HPDE6-E6E7 (cell line): ENCODE results near the gene CROCC2.

Source experiments
- DNase-seq: peaks from one replicate; pipeline ENCODE4 v3.0.0; 2011; ENCODE audit warnings: missing footprints; ENCODE audit errors: extremely low spot score

CROCC2 gene

GRCh38 chr2:240921311-240921994 is 15.3 kb downstream of the CROCC2 start:
- DNase-seq = peak; percentile 79

DNA sequence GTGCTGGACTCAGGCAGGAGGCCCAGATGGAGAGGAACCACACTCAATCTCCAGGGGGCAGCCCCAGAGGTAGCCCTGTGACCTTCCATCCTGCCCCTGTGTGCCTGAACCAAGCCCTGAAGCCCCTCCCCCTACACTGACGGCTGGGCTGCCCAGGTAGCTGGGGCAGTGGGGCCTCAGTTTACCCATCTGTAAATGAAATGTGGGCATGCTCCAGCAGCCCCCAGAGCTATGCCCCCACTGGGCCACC is 15.8 kb downstream of the CROCC2 start:
- DNase-seq = no peak

- DNase-seq = no peak
These were observed 16.3 kb downstream of the CROCC2 start for GRCh38 chr2:240922245-240922981.

DNA sequence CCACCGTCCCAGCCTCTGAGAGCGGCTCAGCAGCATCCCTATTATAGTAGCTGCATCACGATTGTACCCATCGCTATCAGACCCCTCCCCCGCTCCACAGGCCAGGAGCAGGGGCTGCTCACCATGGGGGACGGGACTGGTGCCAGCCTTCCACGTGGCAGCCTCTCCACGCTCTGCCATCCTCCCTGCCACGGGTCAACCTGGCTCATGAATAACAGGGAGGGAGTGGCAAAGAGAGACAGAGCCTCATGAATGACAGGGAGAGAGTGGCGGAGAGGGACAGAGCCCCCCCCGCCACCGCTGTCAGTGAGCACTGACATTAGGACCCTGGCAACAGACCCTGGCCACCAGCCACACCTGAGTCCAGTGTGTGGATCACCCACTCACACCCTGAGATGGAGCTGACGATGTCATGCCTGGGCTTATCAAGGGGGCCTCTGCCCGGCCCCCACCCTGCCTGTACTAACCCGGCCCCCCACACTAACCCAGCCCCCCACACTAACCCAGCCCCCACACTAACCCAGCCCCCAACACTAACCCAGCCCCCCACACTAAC is 16.9 kb downstream of the CROCC2 start:
- DNase-seq = no peak

GRCh38 chr2:240925191-240925567 is 19.0 kb downstream of the CROCC2 start:
- no peak for DNase-seq

DNA sequence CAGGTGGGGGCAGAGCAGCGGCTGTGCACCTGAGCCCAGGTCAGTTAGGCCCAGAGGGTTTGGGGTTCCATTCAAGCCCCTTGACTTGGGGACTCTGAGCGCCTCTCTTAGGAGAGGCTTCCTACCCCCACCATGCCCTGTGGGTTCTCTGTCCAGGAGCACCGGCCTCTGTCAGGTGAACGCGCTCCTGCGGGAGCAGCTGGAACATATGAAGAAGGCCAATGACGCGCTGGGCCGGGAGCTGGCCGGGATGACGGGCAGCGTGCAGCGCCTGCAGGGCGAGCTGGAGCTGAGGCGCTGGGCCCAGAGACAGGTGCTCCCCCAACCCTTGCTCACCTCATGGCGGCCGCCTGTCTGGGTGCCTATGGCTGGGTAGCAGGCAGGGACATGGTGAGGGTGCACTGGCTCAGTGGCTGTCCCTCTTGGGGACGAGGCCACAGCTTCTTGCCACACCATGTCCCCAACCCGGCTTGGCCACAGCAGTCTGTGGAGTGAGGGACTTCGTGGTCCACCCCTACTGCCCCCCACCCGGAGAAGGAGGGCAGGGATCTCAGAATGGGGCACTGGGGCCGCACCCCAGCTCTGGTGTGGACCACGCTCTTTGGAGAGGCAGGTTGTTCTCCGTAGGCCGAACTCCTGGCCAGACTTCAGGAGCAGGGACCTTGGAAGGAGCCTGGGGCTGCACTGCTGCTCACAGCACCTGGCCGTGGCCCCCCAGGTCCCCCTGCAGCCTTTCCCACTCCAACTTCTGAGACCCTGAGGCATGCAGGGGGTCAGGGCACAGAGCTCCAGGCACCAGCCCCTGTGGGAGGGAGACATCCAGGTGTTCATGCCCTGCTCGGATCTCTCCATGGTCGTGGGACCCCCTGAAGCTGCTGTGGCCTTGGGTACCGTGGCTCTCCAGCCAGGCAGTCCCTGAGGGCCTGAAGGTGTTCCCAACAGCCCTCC is 19.7 kb downstream of the CROCC2 start:
- DNase-seq = no peak

- peak; percentile 49 for DNase-seq
These were observed 20.6 kb downstream of the CROCC2 start for GRCh38 chr2:240926516-240927389.

DNA sequence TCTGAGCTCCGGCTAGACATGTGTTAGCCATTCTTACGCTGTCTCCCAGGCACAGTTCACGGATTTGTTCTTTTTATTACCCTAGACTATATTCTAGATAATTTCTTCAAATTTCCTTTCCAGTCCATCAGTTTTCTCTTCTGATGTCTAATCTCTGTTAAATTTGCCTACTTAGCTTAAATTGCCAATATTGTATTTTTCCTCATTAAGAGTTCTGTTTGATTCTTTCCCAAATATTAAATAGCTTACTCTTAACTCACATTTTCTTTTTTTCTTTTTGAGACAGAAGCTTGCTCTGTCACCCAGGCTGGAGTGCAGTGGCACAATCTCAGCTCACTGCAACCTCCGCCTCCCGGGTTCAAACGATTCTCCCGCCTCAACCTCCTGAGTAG is 21.2 kb downstream of the CROCC2 start:
- no peak for DNase-seq

DNA sequence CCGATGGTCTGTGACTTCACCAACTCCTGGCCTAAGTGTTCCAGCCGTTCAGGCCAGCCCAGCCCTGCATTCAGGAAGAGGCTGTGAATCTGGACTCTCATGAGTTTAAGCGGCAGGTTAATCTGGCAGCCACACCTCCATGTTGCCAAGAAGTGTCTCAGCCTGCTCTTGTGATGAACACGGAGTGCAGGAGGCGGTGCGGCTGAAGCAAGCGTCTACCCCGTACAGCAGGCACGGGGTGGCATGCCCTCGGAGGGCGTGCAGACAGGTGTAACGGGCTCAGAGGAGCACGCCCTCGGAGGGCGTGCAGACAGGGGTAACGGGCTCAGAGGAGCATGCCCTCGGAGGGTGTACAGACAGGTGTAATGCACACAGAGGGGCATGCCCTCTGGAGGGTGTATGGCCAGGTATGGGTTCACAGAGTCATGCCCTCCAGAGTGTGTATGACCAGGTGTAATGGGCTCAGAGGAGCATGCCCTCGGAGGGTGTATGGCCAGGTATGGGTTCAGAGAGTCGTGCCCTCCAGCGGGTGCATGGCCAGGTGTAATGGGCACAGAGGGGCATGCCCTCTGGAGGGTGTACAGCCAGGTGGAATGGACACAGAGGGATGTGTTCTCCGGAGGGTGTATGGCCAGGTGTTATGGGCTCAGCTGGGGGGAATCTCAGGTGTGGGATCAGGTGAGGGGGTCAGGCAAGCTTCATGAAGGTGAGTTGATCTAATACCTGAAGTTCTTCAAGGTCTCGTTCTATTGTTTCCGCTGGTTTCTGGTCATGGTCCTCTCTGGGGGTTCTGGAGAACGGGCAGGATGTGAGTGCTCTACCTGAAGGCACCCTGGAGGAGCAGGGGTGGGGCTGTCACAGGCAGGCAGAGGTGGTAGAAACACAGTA is 22.6 kb downstream of the CROCC2 start:
- DNase-seq = no peak

DNA sequence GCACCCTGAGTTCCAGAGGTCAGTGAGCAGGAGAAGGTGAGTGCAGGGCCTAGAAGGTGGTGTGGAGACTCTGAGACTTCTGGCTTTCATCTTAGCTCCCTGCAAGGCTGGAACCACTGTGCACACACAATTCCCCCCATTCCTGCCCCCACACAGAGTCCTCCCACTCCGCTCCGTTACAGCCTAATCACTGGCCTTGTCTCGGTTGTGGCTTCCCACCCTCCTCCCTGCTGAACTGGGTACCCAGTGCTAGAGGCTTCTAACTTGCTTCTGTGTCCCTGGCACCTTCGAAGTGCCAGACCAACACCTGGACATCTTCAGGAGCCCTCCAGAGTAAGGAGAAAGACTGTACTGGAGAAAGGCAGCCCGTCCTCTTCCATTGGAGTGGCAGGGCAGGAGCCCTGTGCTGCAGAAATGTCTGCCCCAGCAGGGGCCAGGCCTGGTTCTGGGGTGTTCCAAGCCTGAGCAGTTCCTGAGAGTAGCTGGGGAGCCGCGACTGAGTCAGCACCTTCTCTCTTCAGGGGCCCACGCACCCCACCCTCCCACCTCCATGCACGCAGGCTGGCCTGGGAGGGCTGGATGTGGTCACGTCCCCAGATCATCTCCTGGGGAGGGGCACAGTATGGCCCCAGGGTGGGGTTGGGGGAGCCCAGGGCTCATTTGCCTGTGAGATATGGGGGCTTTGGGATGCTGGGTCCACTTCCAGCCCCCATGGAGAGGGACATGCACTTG is 23.4 kb downstream of the CROCC2 start:
- DNase-seq = no peak

- DNase-seq = no peak
These were observed 24.0 kb downstream of the CROCC2 start for GRCh38 chr2:240930096-240930630.

GRCh38 chr2:240930631-240931318 is 24.6 kb downstream of the CROCC2 start:
- DNase-seq = no peak

- DNase-seq = no peak
These were observed 25.3 kb downstream of the CROCC2 start for GRCh38 chr2:240931319-240931949.

GRCh38 chr2:240932001-240932723 is 26.0 kb downstream of the CROCC2 start:
- no peak for DNase-seq

- no peak for DNase-seq
These were observed 26.6 kb downstream of the CROCC2 start for GRCh38 chr2:240932724-240933047.

DNA sequence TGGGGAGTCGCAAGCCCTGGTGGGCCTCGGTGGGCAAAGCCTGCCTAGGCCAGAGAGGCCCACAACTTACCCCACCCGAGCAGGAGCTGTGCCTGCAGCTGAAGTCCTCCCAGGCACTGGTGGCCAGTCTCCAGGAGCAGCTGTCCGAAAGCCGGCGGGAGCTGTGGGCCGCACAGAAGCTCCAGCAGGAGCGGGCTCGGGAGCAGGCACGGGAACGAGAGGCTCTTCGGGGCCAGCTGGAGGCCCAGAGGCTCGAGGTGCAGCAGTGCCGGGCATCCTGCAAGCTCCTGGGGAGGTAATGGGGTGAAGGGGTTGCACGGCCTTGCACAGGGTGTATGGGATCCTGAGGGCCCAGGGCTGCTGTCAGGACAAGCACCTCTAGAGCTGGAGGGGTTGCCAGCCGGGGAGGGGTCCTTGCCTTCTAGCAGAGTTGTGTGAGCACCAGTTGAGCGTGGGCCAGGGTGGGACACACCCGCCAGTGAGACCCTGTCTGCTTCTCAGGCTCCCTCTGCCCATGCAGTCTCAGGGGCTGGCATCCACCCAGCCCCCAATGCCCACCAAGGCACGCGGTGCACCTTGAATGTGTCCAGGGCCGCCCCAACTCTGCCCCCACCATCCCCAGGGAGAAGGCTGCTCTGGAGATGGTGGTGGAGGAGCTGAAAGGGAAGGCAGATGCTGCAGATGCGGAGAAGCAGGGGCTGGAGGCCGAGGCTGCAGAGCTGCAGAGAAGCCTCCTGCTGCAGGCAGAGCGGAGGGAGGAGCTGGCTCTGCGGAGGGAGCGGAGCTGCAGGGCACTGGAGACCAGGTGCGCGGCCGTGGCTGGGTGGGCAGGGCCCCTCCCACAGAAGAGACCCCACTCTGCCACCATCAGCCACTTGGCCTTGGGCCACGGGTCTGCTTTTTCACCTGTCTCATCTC is 27.2 kb downstream of the CROCC2 start:
- no peak for DNase-seq
